Adrenal gland (tissue), 12 donors: Measurements from ENCODE around the gene SH3RF1. TPM values are rescaled to one million over a fixed set of nuclear protein-coding genes. Genes with fewer than 3 reads are reported as not detected.

ENCODE experiments used
- DNase-seq, 7 donors: peaks; one replicate each; pipeline ENCODE4 v3.0.0-alpha.2; 2019 to 2020
- H3K27ac ChIP-seq, 5 donors: fragments of 200-600 bp; sonication (generic) in 4 of 5; 1 replicate in 3 of 5; 2 replicates in 2 of 5; pipeline versions ENCODE4 v1.5.1 to v1.8.0; 2016 to 2020; ENCODE audit warnings: mild to moderate bottlenecking in 1 of 5
- H3K27me3 ChIP-seq: fragments of 200-600 bp; 2 replicates; pipeline ENCODE4 v1.8.0; 2021
- H3K36me3 ChIP-seq, 2 donors: fragments of 200-600 bp; replicated peaks in 1 of 2; 1 replicate in 1 of 2; 2 replicates in 1 of 2; pipeline versions ENCODE4 v1.5.1 to v1.8.0; 2018 to 2022
- H3K4me1 ChIP-seq, 2 donors: fragments of 200-600 bp; replicated peaks in 1 of 2; 1 replicate in 1 of 2; 2 replicates in 1 of 2; pipeline versions ENCODE4 v1.5.1 to v1.8.0; 2018 to 2021
- H3K4me3 ChIP-seq, 4 donors: fragments of 200-600 bp; sonication (generic) in 3 of 4; one replicate each; pipeline ENCODE4 v1.5.1; 2016 to 2018
- H3K9me3 ChIP-seq, 3 donors: fragments of 200-600 bp; sonication (generic) in 1 of 3; replicated peaks in 1 of 3; 1 replicate in 2 of 3; 2 replicates in 1 of 3; pipeline versions ENCODE4 v1.5.1 to v1.8.0; 2016 to 2021
- POLR2A ChIP-seq, 2 donors: fragments of 450-650 bp; IDR thresholded peaks; one replicate each; pipeline ENCODE4 v1.6.1; 2017; ENCODE audit warnings: antibody characterized with exemption in 2 of 2, mild to moderate bottlenecking in 2 of 2, moderate library complexity in 1 of 2
- WGBS, 4 donors: extraction: QIAGEN DNeasy Blood & Tissue Kit in 2 of 4; methylation state at CpG; one replicate each; pipeline versions ENCODE4 v1.1.5 to v1.1.7; 2013 to 2017; 5-methylcytosine and 5-hydroxymethylcytosine counted together
- intact Hi-C, 2 donors: fragments of 100-400 bp; cut with DNase I; formaldehyde crosslinking; loops; one replicate each; pipeline versions ENCODE4 v1.14.1 to v1.15.0; 2022 to 2023
- polyA plus RNA-seq, 3 donors: library from polyadenylated mRNA; stranded (reverse); fragments of 200-250 nt in 2 of 3; fragments of 350-450 nt in 1 of 3; fragmentation: Illumina TruSeq in 1 of 3; extraction: RNeasy Lipid Tissue Mini Kit (QIAGEN cat#74804) in 1 of 3; gene quantifications; one replicate each; pipeline ENCODE4 v1.2.3, GENCODE V29; 2013 to 2014
- total RNA-seq, 9 donors: library from RNA; depleted of rRNA in 4 of 9; stranded (reverse); fragments of >200 nt in 4 of 9; fragments of 120-200 nt in 1 of 9; fragmentation: NEBNext Ultra II Directional in 1 of 9; extraction: Animal tissue kit (Norgen Biotek cat#: 25700) in 1 of 9; gene quantifications; one replicate each; pipeline versions ENCODE4 v1.1.0 to v1.2.4, GENCODE V29; 2013 to 2023
- TF ChIP-seq, protein P1 (sequence below), 6 experiments: fragments of 450-650 bp in 4 of 6; fragments of 200-600 bp in 2 of 6; sonication (generic) in 1 of 6; IDR thresholded peaks; 1 replicate in 5 of 6; 2 replicates in 1 of 6; pipeline versions ENCODE4 v1.5.1 to v1.8.0; 2016 to 2021; ENCODE audit warnings: antibody characterized with exemption in 6 of 6, mild to moderate bottlenecking in 2 of 6, moderate library complexity in 1 of 6
- donor health status: healthy with polysubstance abuse.
- donor health status: Bipolar disorder and iron deficiency.
- donor health status: DM: yes; HTN: yes; CAD: no.
- donor health status: DM: no; HTN: no; CAD: no.
- donor health status: DM: no; HTN: no; CAD: no.
- donor health status: DM: yes; HTN: yes; CAD: no.

The SH3RF1 gene
- total and polyA plus RNA-seq, 12 donors, result 1.8 to 19.3 (median 8.6) TPM

DNA sequence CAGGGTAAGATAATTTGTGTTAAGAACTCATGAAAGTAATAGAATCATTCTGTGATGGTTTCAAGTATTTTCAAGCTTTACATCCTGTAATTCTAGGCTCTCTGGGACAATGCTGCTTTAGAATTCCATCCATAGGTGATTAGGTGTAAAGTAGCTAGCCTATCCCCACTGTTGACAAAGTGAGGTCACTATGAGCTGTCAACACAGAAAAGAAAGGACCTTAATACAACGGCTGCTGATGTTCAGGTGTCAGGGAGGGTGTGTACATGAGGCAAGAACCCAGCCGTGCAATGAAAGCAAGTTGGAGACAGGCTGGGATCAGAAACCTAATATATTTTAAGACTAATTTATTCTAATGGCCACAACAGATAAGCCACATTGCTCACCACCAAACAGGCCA is 36.8 kb upstream of the SH3RF1 start:
- no peak for TF ChIP-seq POLR2A (IDR thresholded peaks at IDR 0.05)
- TF ChIP-seq, protein P1, sequence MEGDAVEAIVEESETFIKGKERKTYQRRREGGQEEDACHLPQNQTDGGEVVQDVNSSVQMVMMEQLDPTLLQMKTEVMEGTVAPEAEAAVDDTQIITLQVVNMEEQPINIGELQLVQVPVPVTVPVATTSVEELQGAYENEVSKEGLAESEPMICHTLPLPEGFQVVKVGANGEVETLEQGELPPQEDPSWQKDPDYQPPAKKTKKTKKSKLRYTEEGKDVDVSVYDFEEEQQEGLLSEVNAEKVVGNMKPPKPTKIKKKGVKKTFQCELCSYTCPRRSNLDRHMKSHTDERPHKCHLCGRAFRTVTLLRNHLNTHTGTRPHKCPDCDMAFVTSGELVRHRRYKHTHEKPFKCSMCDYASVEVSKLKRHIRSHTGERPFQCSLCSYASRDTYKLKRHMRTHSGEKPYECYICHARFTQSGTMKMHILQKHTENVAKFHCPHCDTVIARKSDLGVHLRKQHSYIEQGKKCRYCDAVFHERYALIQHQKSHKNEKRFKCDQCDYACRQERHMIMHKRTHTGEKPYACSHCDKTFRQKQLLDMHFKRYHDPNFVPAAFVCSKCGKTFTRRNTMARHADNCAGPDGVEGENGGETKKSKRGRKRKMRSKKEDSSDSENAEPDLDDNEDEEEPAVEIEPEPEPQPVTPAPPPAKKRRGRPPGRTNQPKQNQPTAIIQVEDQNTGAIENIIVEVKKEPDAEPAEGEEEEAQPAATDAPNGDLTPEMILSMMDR (IDR thresholded peaks at IDR 0.05), result no peak
- Histone ChIP-seq H3K4me1 (no peaks in the 10 kb centered on the region), H3K4me3 (no peak overlapping the region), H3K27me3 (no peaks in the 10 kb centered on the region), H3K27ac (no peak overlapping the region), H3K9me3 (no peaks in the 10 kb centered on the region), H3K36me3 (no peaks in the 10 kb centered on the region)
- WGBS, 4 donors, result 83 to 100% (median 94%) methylated on average over 2 of the region's 2 CpGs
- DNase-seq, result no peak
- intact Hi-C loops, result loop anchor here in 1 of 2 donors (10.0 kb wide), 1 partner anchor 283 kb away; no protein-coding TSS in a partner anchor

DNA sequence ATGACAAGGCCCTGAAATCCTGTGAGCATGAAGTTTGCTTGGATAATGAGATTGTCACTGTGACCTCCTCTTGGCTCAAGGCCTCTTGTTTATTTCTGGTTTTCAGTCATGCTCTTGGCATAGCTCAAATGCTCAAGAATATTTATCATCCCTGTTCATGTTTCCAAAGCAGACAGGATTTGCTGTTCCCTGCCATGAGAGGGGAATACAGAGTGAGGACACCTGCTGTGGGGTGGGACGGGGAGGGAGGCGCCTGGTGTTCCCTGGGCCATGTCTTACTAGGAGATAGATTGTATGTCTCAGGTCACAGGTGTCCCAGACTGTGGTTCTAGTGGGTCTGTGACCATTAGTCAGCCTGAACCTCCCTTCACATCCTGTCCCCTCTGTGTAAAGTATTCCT is 34.9 kb upstream of the SH3RF1 start:
- H3K36me3 ChIP-seq, result no peaks in the 10 kb centered on the region
- H3K27ac ChIP-seq, result no peak overlapping the region
- intact Hi-C loops, result loop anchor here in 1 of 2 donors (10.0 kb wide), 1 partner anchor 281 kb away; no protein-coding TSS in a partner anchor
- no peaks in the 10 kb centered on the region for H3K9me3 ChIP-seq
- no peak for DNase-seq
- H3K27me3 ChIP-seq, result no peaks in the 10 kb centered on the region
- TF ChIP-seq, protein P1 (IDR thresholded peaks at IDR 0.05), result no peak
- no peak for TF ChIP-seq POLR2A (IDR thresholded peaks at IDR 0.05)
- no peak overlapping the region for H3K4me3 ChIP-seq
- no peaks in the 10 kb centered on the region for H3K4me1 ChIP-seq
- WGBS, 4 donors, result 78 to 100% (median 88%) methylated on average over 2 of the region's 2 CpGs

DNA sequence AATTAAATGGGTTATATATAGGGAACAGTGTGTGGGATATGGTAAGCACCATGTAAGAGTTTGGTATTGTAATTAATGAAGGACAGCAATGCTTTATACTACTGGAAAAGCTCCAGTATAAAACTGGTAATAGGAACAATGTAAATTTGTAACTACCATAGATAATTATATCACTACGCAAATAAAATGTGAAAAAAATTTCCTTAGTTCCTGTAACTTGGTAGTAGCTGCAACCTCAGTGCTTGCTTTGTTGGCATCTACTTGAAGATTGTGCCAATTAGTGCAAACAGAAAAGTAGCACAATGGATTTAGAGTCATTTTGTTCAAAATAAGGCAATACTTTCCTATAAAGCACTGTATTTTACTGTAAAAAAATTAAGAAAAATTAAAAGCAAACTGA is 34.4 kb upstream of the SH3RF1 start:
- Histone ChIP-seq H3K27me3 (no peaks in the 10 kb centered on the region), H3K9me3 (no peaks in the 10 kb centered on the region), H3K4me1 (no peaks in the 10 kb centered on the region), H3K27ac (no peak overlapping the region), H3K4me3 (no peak overlapping the region), H3K36me3 (no peaks in the 10 kb centered on the region)
- TF ChIP-seq, protein P1 (IDR thresholded peaks at IDR 0.05), result no peak
- TF ChIP-seq POLR2A (IDR thresholded peaks at IDR 0.05), result no peak
- no peak for DNase-seq
- WGBS, 4 donors, result 0 to 46% (median 17%) methylated on average over 1 of the region's 1 CpG
- intact Hi-C loops, result loop anchor here in 1 of 2 donors (10.0 kb wide), 1 partner anchor 280 kb away; no protein-coding TSS in a partner anchor

DNA sequence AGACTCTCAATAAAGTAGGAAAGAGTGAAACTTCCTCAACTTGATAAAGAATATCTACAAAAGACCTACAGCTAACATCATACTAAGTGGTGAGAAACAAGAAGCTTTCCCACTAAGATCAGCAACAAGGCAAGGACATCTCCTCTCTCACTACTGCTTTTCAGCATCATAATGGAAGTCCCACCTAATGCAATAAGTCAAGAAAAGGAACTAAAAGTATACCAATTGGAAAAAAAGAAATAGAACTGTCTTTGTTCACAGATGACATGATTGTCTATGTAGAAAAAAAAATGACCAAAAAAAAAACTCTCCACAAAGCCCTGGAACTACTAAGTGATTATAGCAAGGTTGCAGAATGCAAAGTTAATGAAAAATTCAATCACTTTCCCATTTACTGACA is 25.1 kb upstream of the SH3RF1 start:
- intact Hi-C loops, result no loop called here
- Histone ChIP-seq H3K27ac (no peak overlapping the region), H3K4me3 (no peak overlapping the region), H3K4me1 (no peaks in the 10 kb centered on the region), H3K27me3 (no peaks in the 10 kb centered on the region), H3K9me3 (no peaks in the 10 kb centered on the region), H3K36me3 (no peaks in the 10 kb centered on the region)
- TF ChIP-seq POLR2A (IDR thresholded peaks at IDR 0.05), result no peak
- TF ChIP-seq, protein P1 (IDR thresholded peaks at IDR 0.05), result no peak
- DNase-seq, result no peak
